Measurements from ENCODE around the gene SYS1.

DNA sequence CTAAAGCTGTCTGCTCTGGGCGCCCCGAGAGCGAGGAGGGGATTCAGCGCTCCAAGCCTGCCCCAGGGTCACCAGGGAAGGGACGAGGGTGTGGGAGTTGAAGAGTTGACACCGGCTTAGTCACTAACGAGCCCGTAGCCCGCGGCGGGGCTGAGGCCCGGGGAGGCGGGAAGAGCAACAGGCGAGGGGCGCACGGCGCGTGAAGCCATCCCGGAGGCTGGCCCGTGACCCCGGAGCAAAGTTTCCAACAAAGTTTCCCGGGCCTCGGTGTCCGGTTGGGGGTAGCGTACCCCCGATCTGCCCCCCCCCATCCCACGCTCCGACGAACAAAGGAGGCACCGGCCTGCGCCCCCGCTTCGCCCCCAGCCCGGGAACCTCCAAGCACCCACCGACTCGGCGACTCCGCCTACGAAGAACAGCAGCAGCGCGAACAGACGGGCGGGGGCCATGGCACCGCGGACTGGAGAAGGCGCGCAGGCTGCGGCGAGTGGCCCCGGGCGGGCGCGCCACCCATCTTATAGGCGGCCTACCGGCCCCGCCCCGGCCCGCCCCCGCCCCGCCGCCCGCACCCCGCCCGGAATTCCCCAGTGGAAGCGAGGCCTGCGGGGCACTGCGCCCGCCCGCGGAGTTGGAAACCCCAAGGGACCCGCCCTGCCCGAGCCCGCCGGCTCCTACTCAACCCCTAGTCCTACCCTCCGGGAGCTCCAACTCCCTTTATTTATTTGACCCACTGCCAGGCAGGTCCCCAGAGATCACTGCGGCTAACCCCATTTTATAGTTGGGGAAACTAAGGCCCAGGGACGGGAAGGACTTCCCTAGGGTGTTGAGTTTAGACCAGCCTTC, 14.8 kb upstream of the SYS1 start, which contains the start of gene SDC4:
- TF ChIP-seq POLR2AphosphoS5 (IDR thresholded peaks at IDR 0.05) (peak; percentile 99), POLR2A (IDR thresholded peaks at IDR 0.05) (peak; percentile 83 to 99 (median 90)), EP300 (IDR thresholded peaks at IDR 0.05) (peak in 1 of 4 donors; percentile 70)
- TF ChIP-seq, protein P1, sequence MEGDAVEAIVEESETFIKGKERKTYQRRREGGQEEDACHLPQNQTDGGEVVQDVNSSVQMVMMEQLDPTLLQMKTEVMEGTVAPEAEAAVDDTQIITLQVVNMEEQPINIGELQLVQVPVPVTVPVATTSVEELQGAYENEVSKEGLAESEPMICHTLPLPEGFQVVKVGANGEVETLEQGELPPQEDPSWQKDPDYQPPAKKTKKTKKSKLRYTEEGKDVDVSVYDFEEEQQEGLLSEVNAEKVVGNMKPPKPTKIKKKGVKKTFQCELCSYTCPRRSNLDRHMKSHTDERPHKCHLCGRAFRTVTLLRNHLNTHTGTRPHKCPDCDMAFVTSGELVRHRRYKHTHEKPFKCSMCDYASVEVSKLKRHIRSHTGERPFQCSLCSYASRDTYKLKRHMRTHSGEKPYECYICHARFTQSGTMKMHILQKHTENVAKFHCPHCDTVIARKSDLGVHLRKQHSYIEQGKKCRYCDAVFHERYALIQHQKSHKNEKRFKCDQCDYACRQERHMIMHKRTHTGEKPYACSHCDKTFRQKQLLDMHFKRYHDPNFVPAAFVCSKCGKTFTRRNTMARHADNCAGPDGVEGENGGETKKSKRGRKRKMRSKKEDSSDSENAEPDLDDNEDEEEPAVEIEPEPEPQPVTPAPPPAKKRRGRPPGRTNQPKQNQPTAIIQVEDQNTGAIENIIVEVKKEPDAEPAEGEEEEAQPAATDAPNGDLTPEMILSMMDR (IDR thresholded peaks at IDR 0.05): no peak
